IPS-20b (cell line): ENCODE data around the gene AGAP1.

Experiments
- H3K27ac ChIP-seq: one replicate; pipeline ENCODE4 v1.5.1; 2013; ENCODE audit warnings: low read length
- H3K27me3 ChIP-seq: 2 replicates; pipeline ENCODE4 v1.6.1; 2013; ENCODE audit warnings: mild to moderate bottlenecking, low read length, inconsistent platforms; ENCODE audit not compliant: insufficient read depth
- H3K36me3 ChIP-seq: 2 replicates; pipeline ENCODE4 v1.6.1; 2013; ENCODE audit warnings: low read depth, mild to moderate bottlenecking, inconsistent platforms, low read length, moderate library complexity; ENCODE audit not compliant: insufficient read depth
- H3K4me1 ChIP-seq: 2 replicates; pipeline ENCODE4 v1.6.1; 2013; ENCODE audit warnings: mild to moderate bottlenecking, control low read depth, inconsistent platforms, low read length, moderate library complexity; ENCODE audit not compliant: insufficient read depth
- H3K4me3 ChIP-seq: 2 replicates; pipeline ENCODE4 v1.5.1; 2013; ENCODE audit warnings: mild to moderate bottlenecking, low read length, inconsistent platforms
- H3K9ac ChIP-seq: 2 replicates; pipeline ENCODE4 v1.6.1; 2013; ENCODE audit warnings: low read depth, mild to moderate bottlenecking, inconsistent platforms, low read length, moderate library complexity
- H3K9me3 ChIP-seq: 2 replicates; pipeline ENCODE4 v1.6.1; 2013; ENCODE audit warnings: mild to moderate bottlenecking, low read depth, low read length, inconsistent platforms; ENCODE audit not compliant: insufficient read depth

Gene AGAP1

GRCh38 chr2:235811446-235812184 lies 317.8 kb downstream of the AGAP1 start:
- peaks cover 22% of the 10 kb centered on the region for H3K4me1 ChIP-seq
- H3K9me3 ChIP-seq = no peaks in the 10 kb centered on the region
- no peak overlapping the region for H3K27ac ChIP-seq
- no peak overlapping the region for H3K9ac ChIP-seq
- no peak overlapping the region for H3K4me3 ChIP-seq
- H3K27me3 ChIP-seq = no peaks in the 10 kb centered on the region
- peaks cover 50% of the 10 kb centered on the region for H3K36me3 ChIP-seq

GRCh38 chr2:235812185-235812665 lies 318.4 kb downstream of the AGAP1 start:
- Histone ChIP-seq H3K4me3 (no peak overlapping the region), H3K36me3 (peaks cover 50% of the 10 kb centered on the region), H3K27me3 (no peaks in the 10 kb centered on the region), H3K9ac (no peak overlapping the region), H3K9me3 (no peaks in the 10 kb centered on the region), H3K27ac (no peak overlapping the region), H3K4me1 (peaks cover 19% of the 10 kb centered on the region)

GRCh38 chr2:235813398-235813797 lies 319.6 kb downstream of the AGAP1 start:
- no peak overlapping the region for H3K27ac ChIP-seq
- H3K4me1 ChIP-seq = peaks cover 14% of the 10 kb centered on the region
- no peaks in the 10 kb centered on the region for H3K9me3 ChIP-seq
- H3K36me3 ChIP-seq = peaks cover 42% of the 10 kb centered on the region
- H3K4me3 ChIP-seq = no peak overlapping the region
- H3K27me3 ChIP-seq = no peaks in the 10 kb centered on the region
- no peak overlapping the region for H3K9ac ChIP-seq

- no peak overlapping the region for H3K9ac ChIP-seq
- no peaks in the 10 kb centered on the region for H3K9me3 ChIP-seq
- H3K4me3 ChIP-seq = no peak overlapping the region
- H3K27me3 ChIP-seq = no peaks in the 10 kb centered on the region
- no peaks in the 10 kb centered on the region for H3K4me1 ChIP-seq
- peaks cover 4% of the 10 kb centered on the region; the same call in 1 of the 2 replicates for H3K36me3 ChIP-seq
- H3K27ac ChIP-seq = no peak overlapping the region
Observed at GRCh38 chr2:235820571-235820970, 326.7 kb downstream of the AGAP1 start.

- H3K27me3 ChIP-seq = no peaks in the 10 kb centered on the region
- H3K9me3 ChIP-seq = no peaks in the 10 kb centered on the region
- H3K4me3 ChIP-seq = no peak overlapping the region
- no peak overlapping the region for H3K27ac ChIP-seq
- no peak overlapping the region for H3K9ac ChIP-seq
- peaks cover 4% of the 10 kb centered on the region; the same call in 1 of the 2 replicates for H3K36me3 ChIP-seq
- H3K4me1 ChIP-seq = no peaks in the 10 kb centered on the region
Observed at GRCh38 chr2:235824331-235824730, 330.5 kb downstream of the AGAP1 start.

GRCh38 chr2:235825946-235826345 lies 332.1 kb downstream of the AGAP1 start:
- Histone ChIP-seq H3K27me3 (no peaks in the 10 kb centered on the region), H3K9me3 (no peaks in the 10 kb centered on the region), H3K4me1 (no peaks in the 10 kb centered on the region), H3K27ac (no peak overlapping the region), H3K36me3 (peaks cover 4% of the 10 kb centered on the region; the same call in 1 of the 2 replicates), H3K9ac (no peak overlapping the region), H3K4me3 (no peak overlapping the region)

- H3K9me3 ChIP-seq = no peaks in the 10 kb centered on the region
- H3K36me3 ChIP-seq = peaks cover 4% of the 10 kb centered on the region; the same call in 1 of the 2 replicates
- no peaks in the 10 kb centered on the region for H3K27me3 ChIP-seq
- no peak overlapping the region for H3K4me3 ChIP-seq
- no peaks in the 10 kb centered on the region for H3K4me1 ChIP-seq
- H3K27ac ChIP-seq = no peak overlapping the region
- H3K9ac ChIP-seq = no peak overlapping the region
Observed at GRCh38 chr2:235826826-235827225, 333.0 kb downstream of the AGAP1 start.

- no peaks in the 10 kb centered on the region for H3K9me3 ChIP-seq
- H3K27me3 ChIP-seq = no peaks in the 10 kb centered on the region
- H3K4me1 ChIP-seq = no peaks in the 10 kb centered on the region
- H3K36me3 ChIP-seq = peaks cover under 1% of the 10 kb centered on the region; the same call in 1 of the 2 replicates
- H3K9ac ChIP-seq = no peak overlapping the region
- H3K4me3 ChIP-seq = no peak overlapping the region
- no peak overlapping the region for H3K27ac ChIP-seq
Observed at GRCh38 chr2:235827585-235827992, 333.7 kb downstream of the AGAP1 start.

GRCh38 chr2:235829726-235830125 lies 335.9 kb downstream of the AGAP1 start:
- Histone ChIP-seq H3K9me3 (no peaks in the 10 kb centered on the region), H3K4me1 (no peaks in the 10 kb centered on the region), H3K27me3 (no peaks in the 10 kb centered on the region), H3K4me3 (no peak overlapping the region), H3K27ac (no peak overlapping the region), H3K36me3 (no peaks in the 10 kb centered on the region; the same call in 1 of the 2 replicates), H3K9ac (no peak overlapping the region)

- no peaks in the 10 kb centered on the region for H3K27me3 ChIP-seq
- no peaks in the 10 kb centered on the region; the same call in 1 of the 2 replicates for H3K36me3 ChIP-seq
- H3K9me3 ChIP-seq = no peaks in the 10 kb centered on the region
- H3K27ac ChIP-seq = no peak overlapping the region
- no peak overlapping the region for H3K4me3 ChIP-seq
- peaks cover 5% of the 10 kb centered on the region; the same call in 1 of the 2 replicates for H3K4me1 ChIP-seq
- H3K9ac ChIP-seq = no peak overlapping the region
Observed at GRCh38 chr2:235831755-235832154, 337.9 kb downstream of the AGAP1 start.

GRCh38 chr2:235832941-235833340 lies 339.1 kb downstream of the AGAP1 start:
- Histone ChIP-seq H3K27me3 (no peaks in the 10 kb centered on the region), H3K4me3 (no peak overlapping the region), H3K27ac (no peak overlapping the region), H3K36me3 (no peaks in the 10 kb centered on the region; the same call in 1 of the 2 replicates), H3K9me3 (no peaks in the 10 kb centered on the region), H3K4me1 (peaks cover 6% of the 10 kb centered on the region; the same call in 1 of the 2 replicates), H3K9ac (no peak overlapping the region)

- peaks cover 6% of the 10 kb centered on the region; the same call in 1 of the 2 replicates for H3K4me1 ChIP-seq
- no peaks in the 10 kb centered on the region; the same call in 1 of the 2 replicates for H3K36me3 ChIP-seq
- no peaks in the 10 kb centered on the region for H3K27me3 ChIP-seq
- H3K27ac ChIP-seq = no peak overlapping the region
- no peak overlapping the region for H3K9ac ChIP-seq
- H3K9me3 ChIP-seq = no peaks in the 10 kb centered on the region
- no peak overlapping the region for H3K4me3 ChIP-seq
Observed at GRCh38 chr2:235833971-235834620, 340.3 kb downstream of the AGAP1 start.
